ENCODE results near the gene SMOC1. TPM values are rescaled to one million over a fixed set of nuclear protein-coding genes. Genes with fewer than 3 reads are reported as not detected.

The SMOC1 gene, protein sequence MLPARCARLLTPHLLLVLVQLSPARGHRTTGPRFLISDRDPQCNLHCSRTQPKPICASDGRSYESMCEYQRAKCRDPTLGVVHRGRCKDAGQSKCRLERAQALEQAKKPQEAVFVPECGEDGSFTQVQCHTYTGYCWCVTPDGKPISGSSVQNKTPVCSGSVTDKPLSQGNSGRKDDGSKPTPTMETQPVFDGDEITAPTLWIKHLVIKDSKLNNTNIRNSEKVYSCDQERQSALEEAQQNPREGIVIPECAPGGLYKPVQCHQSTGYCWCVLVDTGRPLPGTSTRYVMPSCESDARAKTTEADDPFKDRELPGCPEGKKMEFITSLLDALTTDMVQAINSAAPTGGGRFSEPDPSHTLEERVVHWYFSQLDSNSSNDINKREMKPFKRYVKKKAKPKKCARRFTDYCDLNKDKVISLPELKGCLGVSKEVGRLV
- total RNA-seq: under 1 TPM in 1 of 5 experiments, not detected in 4; 0.71 TPM
- polyA plus RNA-seq: not detected
- not detected for total RNA-seq

DNA sequence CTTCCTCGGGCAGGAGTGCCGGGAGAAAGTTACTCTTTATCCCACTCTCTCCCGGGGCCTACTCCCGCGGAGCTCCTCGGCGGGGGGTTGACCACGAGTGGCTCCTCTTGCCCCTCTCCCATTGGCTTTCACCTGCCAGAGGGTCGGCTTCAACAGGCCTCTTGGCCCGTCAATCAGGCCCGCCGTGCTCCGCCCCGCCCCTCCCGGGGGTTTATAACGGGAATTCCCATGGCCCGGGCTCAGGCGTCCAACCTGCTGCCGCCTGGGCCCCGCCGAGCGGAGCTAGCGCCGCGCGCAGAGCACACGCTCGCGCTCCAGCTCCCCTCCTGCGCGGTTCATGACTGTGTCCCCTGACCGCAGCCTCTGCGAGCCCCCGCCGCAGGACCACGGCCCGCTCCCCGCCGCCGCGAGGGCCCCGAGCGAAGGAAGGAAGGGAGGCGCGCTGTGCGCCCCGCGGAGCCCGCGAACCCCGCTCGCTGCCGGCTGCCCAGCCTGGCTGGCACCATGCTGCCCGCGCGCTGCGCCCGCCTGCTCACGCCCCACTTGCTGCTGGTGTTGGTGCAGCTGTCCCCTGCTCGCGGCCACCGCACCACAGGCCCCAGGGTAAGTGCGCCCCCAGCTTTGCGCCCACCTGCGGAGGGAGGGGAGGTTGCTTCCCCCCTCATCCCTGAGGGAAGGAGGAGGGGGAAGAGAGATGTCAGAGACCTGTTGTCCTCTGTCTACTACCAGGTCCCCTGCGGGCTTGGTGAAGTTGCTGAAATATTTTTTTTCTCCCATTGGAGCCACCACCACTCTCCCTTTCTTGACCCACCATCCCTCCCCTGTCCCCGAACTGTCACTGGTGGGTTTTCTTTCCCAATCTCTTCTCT lies at the start of gene SMOC1:
SMOC1 (plus strand) TSS at position 242 of the 869 bp plus-strand sequence; CDS start at position 505, 263 bp downstream.
- no peak for DNase-seq
- Mint-ChIP-seq H3K4me1 (peaks cover 0 to 7% (median 0%) of the 10 kb centered on the region in 7 donors), H3K27ac (no peak within 1 kb of the TSS), H3K27me3 (peaks cover 43 to 71% (median 55%) of the 10 kb centered on the region in 5 donors), H3K9me3 (peaks cover 0 to 6% (median 0%) of the 10 kb centered on the region in 11 donors), H3K36me3 (no peaks in the 10 kb centered on the region), H3K4me3 (peak within 1 kb of the TSS in 2 of 10 donors; percentile 51 to 58)
- Histone ChIP-seq H3K27ac (ENCODE audit: low read depth, low read length) (no peak within 1 kb of the TSS), H3K27me3 (ENCODE audit: control insufficient read depth in 2 of 2, insufficient read depth in 2 of 2, low read length in 2 of 2) (peaks cover 0 to 4% of the 10 kb centered on the region in 2 donors), H3K4me1 (ENCODE audit: control insufficient read depth in 2 of 2, insufficient read depth in 2 of 2, low read length in 2 of 2) (no peaks in the 10 kb centered on the region), H3K9me3 (ENCODE audit: control insufficient read depth in 2 of 3, low read length in 3 of 3) (no peaks in the 10 kb centered on the region), H3K36me3 (ENCODE audit: control insufficient read depth in 2 of 3, insufficient read depth in 3 of 3, low read length in 3 of 3) (no peaks in the 10 kb centered on the region), H3K4me3 (ENCODE audit: low read length) (no peak within 1 kb of the TSS)
- POLR2A ChIA-PET: no interaction called here
- ATAC-seq: no peak
- CTCF ChIA-PET: no interaction called here
- intact Hi-C loops (cut with micrococcal nuclease): loop anchor here in 1 of 2 donors (2.0 kb wide), 1 partner anchor 147 kb away; no protein-coding TSS in a partner anchor

DNA sequence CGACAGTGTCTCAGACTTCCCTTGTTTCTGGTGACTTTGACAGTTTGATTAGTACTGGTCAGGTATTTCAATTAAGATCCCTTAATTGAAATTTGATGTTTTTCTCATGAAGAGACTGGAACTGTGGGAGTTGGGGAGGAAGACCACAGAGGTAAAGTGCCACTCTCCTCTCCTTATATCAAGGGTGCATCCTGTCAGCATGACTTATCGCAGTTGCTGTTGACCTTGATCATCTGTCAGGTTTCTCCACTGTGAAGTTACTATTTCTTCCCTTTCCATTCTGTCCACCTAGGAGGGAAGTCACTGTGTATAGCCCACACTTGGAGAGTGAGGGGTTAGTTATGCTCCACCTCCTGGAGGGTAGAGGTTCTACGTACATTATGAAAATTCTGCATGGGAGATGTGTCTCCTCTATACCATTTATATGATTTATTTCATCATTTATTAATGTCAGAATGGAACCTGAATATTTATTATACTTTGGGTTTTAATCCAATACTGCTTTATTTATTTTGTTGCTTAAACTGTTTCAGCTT lies 40.3 kb upstream of the SMOC1 start:
- ChIA-PET POLR2A (no interaction called here), CTCF (no interaction called here)
- DNase-seq (no peak), ATAC-seq (no peak)
- H3K4me3 Mint-ChIP-seq: no peak overlapping the region
- Histone ChIP-seq H3K27ac (ENCODE audit: low read depth, low read length) (no peak overlapping the region), H3K36me3 (ENCODE audit: control insufficient read depth in 2 of 3, insufficient read depth in 3 of 3, low read length in 3 of 3) (no peaks in the 10 kb centered on the region), H3K4me1 (ENCODE audit: control insufficient read depth in 2 of 2, insufficient read depth in 2 of 2, low read length in 2 of 2) (no peaks in the 10 kb centered on the region), H3K9me3 (ENCODE audit: control insufficient read depth in 2 of 3, low read length in 3 of 3) (no peaks in the 10 kb centered on the region), H3K4me3 (ENCODE audit: low read length) (no peak overlapping the region), H3K27me3 (ENCODE audit: control insufficient read depth in 2 of 2, insufficient read depth in 2 of 2, low read length in 2 of 2) (no peaks in the 10 kb centered on the region)
- H3K27ac Mint-ChIP-seq: no peak overlapping the region
- no peaks in the 10 kb centered on the region for H3K36me3 Mint-ChIP-seq
- intact Hi-C loops (cut with micrococcal nuclease): no loop called here
- H3K4me1 Mint-ChIP-seq: no peaks in the 10 kb centered on the region
- peaks cover 0 to 15% (median 8%) of the 10 kb centered on the region in 5 donors for H3K27me3 Mint-ChIP-seq
- H3K9me3 Mint-ChIP-seq: no peaks in the 10 kb centered on the region

DNA sequence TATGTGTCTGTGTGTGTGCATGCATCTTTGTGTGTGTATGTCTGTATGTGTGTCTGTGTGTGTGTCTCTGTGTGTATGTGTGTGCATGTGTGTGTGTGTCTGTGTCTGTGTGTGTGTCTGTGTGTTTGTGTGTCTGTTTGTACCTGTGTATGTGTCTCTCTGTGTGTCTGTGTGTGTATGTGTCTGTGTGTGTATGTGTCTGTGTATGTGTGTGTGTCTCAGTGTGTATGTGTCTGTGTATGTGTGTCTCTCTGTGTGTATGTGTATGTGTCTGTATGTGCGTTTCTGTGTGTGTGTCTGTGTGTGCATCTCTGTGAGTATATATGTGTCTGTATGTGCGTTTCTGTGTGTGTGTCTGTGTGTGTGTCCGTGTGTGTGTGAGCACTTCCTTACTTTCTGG lies 39.6 kb upstream of the SMOC1 start:
- no peak for DNase-seq
- POLR2A ChIA-PET: no interaction called here
- Histone ChIP-seq H3K27ac (ENCODE audit: low read depth, low read length) (no peak overlapping the region), H3K9me3 (ENCODE audit: control insufficient read depth in 2 of 3, low read length in 3 of 3) (no peaks in the 10 kb centered on the region), H3K4me1 (ENCODE audit: control insufficient read depth in 2 of 2, insufficient read depth in 2 of 2, low read length in 2 of 2) (no peaks in the 10 kb centered on the region), H3K4me3 (ENCODE audit: low read length) (no peak overlapping the region), H3K36me3 (ENCODE audit: control insufficient read depth in 2 of 3, insufficient read depth in 3 of 3, low read length in 3 of 3) (no peaks in the 10 kb centered on the region), H3K27me3 (ENCODE audit: control insufficient read depth in 2 of 2, insufficient read depth in 2 of 2, low read length in 2 of 2) (no peaks in the 10 kb centered on the region)
- no peak for ATAC-seq
- Mint-ChIP-seq H3K36me3 (no peaks in the 10 kb centered on the region), H3K27ac (no peak overlapping the region), H3K9me3 (no peaks in the 10 kb centered on the region), H3K4me1 (no peaks in the 10 kb centered on the region), H3K27me3 (peaks cover 0 to 10% (median 7%) of the 10 kb centered on the region in 5 donors), H3K4me3 (no peak overlapping the region)
- CTCF ChIA-PET: no interaction called here
- intact Hi-C loops (cut with micrococcal nuclease): no loop called here

DNA sequence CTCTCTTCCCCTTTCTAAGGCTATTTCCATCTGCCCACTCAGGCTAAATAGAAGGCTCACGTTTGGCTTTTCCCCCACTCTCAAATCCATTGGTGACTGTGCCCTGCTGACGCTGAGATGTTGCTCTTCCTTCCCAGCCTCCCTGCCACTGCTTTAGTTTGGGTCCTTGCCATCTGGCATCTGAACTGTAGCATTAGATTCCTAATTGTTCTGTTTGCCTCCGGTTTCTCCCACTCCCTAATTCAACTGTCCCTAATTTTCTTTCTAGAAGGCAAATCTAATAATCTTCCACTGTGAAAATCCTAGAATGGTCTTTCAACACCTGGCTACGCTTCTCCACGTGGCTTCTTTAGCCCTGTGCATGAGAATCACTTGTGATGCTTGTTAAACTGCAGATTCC lies 37.6 kb upstream of the SMOC1 start:
- ChIA-PET CTCF (no interaction called here), POLR2A (no interaction called here)
- no peaks in the 10 kb centered on the region for H3K27me3 ChIP-seq (ENCODE audit: control insufficient read depth in 2 of 2, insufficient read depth in 2 of 2, low read length in 2 of 2)
- peaks cover 0 to 6% (median 4%) of the 10 kb centered on the region in 5 donors for H3K27me3 Mint-ChIP-seq
- no peaks in the 10 kb centered on the region for H3K36me3 ChIP-seq (ENCODE audit: control insufficient read depth in 2 of 3, insufficient read depth in 3 of 3, low read length in 3 of 3)
- no peak overlapping the region for H3K27ac Mint-ChIP-seq
- no peak for ATAC-seq
- no peak overlapping the region for H3K27ac ChIP-seq (ENCODE audit: low read depth, low read length)
- DNase-seq: no peak
- H3K9me3 Mint-ChIP-seq: no peaks in the 10 kb centered on the region
- no peaks in the 10 kb centered on the region for H3K4me1 ChIP-seq (ENCODE audit: control insufficient read depth in 2 of 2, insufficient read depth in 2 of 2, low read length in 2 of 2)
- H3K4me1 Mint-ChIP-seq: no peaks in the 10 kb centered on the region
- no peak overlapping the region for H3K4me3 Mint-ChIP-seq
- H3K36me3 Mint-ChIP-seq: no peaks in the 10 kb centered on the region
- intact Hi-C loops (cut with micrococcal nuclease): no loop called here
- no peak overlapping the region for H3K4me3 ChIP-seq (ENCODE audit: low read length)
- no peaks in the 10 kb centered on the region for H3K9me3 ChIP-seq (ENCODE audit: control insufficient read depth in 2 of 3, low read length in 3 of 3)

DNA sequence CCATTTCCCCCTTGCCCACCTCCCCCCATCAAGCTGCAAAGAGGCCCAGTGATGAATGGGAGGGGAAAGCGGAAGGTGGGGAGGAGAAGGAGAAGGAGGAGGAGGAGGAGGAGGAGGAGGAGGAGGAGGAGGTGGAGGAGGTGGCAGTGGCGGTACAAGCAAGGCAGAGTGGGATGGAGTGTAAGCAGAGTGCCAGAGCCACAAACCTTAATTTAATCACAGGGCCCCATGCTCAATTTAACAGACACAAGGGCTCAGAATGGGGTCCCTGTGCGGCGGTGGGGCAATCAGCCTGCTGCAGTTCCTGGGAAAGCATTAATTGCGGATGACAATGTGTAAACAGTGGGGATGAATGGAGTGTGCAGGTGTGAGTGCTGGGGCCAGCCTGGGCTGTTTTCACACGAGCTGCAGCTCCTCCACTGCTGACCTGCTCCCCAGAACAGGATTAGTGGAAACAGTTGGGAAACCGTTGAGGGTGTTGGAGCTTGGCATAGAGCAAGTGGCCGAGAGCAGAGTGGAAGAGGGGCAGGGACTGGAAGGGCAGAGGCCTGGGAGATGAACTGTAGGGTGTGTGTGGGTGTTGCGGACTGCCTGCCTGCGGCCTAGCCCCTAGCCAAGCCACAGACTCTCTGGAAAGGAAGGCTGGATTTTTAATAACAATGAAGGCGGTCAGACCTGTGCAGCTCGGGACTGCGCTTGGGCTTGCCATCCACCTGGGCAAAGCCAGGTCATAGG lies 36.4 kb upstream of the SMOC1 start:
- Histone ChIP-seq H3K36me3 (ENCODE audit: control insufficient read depth in 2 of 3, insufficient read depth in 3 of 3, low read length in 3 of 3) (no peaks in the 10 kb centered on the region), H3K4me1 (ENCODE audit: control insufficient read depth in 2 of 2, insufficient read depth in 2 of 2, low read length in 2 of 2) (no peaks in the 10 kb centered on the region), H3K27me3 (ENCODE audit: control insufficient read depth in 2 of 2, insufficient read depth in 2 of 2, low read length in 2 of 2) (no peaks in the 10 kb centered on the region), H3K9me3 (ENCODE audit: control insufficient read depth in 2 of 3, low read length in 3 of 3) (no peaks in the 10 kb centered on the region), H3K4me3 (ENCODE audit: low read length) (no peak overlapping the region), H3K27ac (ENCODE audit: low read depth, low read length) (no peak overlapping the region)
- CTCF ChIA-PET: no interaction called here
- no peaks in the 10 kb centered on the region for H3K9me3 Mint-ChIP-seq
- POLR2A ChIA-PET: no interaction called here
- no peaks in the 10 kb centered on the region for H3K36me3 Mint-ChIP-seq
- no peaks in the 10 kb centered on the region for H3K4me1 Mint-ChIP-seq
- H3K4me3 Mint-ChIP-seq: no peak overlapping the region
- H3K27me3 Mint-ChIP-seq: peaks cover 0 to 6% (median 4%) of the 10 kb centered on the region in 5 donors
- H3K27ac Mint-ChIP-seq: no peak overlapping the region
- DNase-seq (no peak), ATAC-seq (no peak)
- intact Hi-C loops (cut with micrococcal nuclease): no loop called here

DNA sequence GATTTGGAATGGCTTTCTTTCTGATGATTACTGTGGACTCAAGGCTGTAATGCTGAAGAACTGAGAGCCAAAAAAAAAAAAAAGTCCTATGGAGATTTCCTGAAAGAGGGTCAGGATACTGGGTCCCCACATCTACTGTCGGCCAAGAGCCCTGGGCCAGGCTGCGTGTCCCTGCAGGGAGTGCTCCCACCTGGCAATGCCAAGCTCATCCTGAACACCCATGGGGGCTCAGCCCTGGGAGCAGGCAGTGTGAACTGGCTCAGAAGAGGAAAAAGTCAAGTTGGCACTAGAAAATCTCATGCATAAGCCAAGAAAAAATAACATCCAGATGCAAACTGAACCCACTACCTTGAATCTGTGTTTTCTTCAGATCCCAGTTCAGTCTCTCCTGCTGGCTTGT lies 35.0 kb upstream of the SMOC1 start:
- Mint-ChIP-seq H3K27ac (no peak overlapping the region), H3K4me3 (no peak overlapping the region), H3K36me3 (no peaks in the 10 kb centered on the region), H3K9me3 (no peaks in the 10 kb centered on the region), H3K27me3 (peaks cover 0 to 12% (median 7%) of the 10 kb centered on the region in 5 donors), H3K4me1 (no peaks in the 10 kb centered on the region)
- Histone ChIP-seq H3K9me3 (ENCODE audit: control insufficient read depth in 2 of 3, low read length in 3 of 3) (no peaks in the 10 kb centered on the region), H3K27ac (ENCODE audit: low read depth, low read length) (no peak overlapping the region), H3K36me3 (ENCODE audit: control insufficient read depth in 2 of 3, insufficient read depth in 3 of 3, low read length in 3 of 3) (no peaks in the 10 kb centered on the region), H3K27me3 (ENCODE audit: control insufficient read depth in 2 of 2, insufficient read depth in 2 of 2, low read length in 2 of 2) (no peaks in the 10 kb centered on the region), H3K4me3 (ENCODE audit: low read length) (no peak overlapping the region), H3K4me1 (ENCODE audit: control insufficient read depth in 2 of 2, insufficient read depth in 2 of 2, low read length in 2 of 2) (no peaks in the 10 kb centered on the region)
- ChIA-PET POLR2A (no interaction called here), CTCF (no interaction called here)
- DNase-seq (no peak), ATAC-seq (no peak)
- intact Hi-C loops (cut with micrococcal nuclease): no loop called here
